COLO668 (cell line): ENCODE data around the gene SDHB.
A peak's percentile ranks its signal among the peaks of the same experiment; 100 is the strongest.

Source experiments
- DNase-seq: peaks from one replicate; lab custom pipeline; 2025; ENCODE audit not compliant: unreplicated experiment; lab: John Stamatoyannopoulos, UW

Gene SDHB

DNA sequence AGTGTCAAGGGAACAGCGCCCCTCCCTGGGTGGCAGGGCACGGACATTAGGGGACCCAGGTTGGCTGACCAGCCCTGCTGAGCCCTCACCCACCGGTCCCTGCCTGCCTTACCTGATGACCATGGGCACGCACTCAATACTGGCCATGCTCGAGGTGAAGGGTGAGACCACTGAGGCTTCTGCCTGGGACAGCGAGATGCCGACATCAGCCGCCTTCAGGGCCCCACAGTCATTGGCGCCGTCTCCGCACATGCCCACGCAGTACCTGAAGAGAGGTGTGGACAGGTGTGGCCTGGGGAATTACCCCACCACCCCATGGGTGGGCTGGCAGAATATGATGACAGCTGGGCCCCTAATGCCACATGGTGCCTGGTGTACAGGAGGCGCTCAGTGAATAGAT, 65.6 kb downstream of the SDHB start:
- DNase-seq, result no peak

DNA sequence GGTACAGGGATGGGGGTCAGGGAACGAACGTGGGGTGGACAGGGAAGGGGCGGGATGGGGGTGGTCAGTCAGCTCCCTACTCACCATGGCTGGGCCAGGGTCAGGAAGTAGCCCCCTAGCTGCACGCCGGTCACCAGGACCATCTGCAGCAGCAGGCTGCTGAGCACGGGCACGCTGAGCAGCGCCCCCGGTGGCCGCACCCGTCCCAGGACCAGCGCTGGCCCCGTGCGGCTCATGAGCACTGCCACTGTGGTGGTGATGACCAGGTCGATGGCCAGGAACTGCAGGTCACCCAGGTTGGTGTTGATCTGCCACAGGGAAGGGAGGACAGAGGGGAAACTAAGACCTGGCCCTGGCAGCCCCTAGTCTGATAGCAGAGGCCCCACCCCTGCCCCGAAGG, 66.9 kb downstream of the SDHB start:
- DNase-seq, result peak; percentile 16

GRCh38 chr1:16986560-16986959, 67.3 kb downstream of the SDHB start:
- DNase-seq, result no peak

GRCh38 chr1:16986113-16986512, 67.7 kb downstream of the SDHB start:
- no peak for DNase-seq

- no peak for DNase-seq
These were observed 69.1 kb downstream of the SDHB start for GRCh38 chr1:16984717-16985116.

- no peak for DNase-seq
These were observed 70.2 kb downstream of the SDHB start for GRCh38 chr1:16983649-16984048.

DNA sequence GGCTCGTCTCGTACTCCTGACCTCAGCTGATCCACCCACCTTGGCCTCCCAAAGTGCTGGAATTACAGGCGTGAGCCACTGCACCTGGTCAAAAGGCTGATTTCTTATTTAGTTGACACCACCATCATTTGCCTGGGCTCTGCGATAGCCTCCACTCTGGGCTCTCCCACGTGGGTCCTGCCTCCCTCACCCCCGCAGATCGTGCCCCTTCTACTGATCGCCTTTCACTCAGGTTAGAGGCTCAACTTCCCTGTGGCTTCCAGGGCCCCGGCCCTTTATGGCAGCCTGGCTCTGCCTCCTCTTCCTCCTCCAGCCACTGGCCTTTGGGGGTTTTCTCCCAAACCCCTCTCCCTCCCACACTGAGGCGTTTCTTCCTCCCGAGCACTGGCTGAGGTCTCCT, 70.9 kb downstream of the SDHB start:
- no peak for DNase-seq

DNA sequence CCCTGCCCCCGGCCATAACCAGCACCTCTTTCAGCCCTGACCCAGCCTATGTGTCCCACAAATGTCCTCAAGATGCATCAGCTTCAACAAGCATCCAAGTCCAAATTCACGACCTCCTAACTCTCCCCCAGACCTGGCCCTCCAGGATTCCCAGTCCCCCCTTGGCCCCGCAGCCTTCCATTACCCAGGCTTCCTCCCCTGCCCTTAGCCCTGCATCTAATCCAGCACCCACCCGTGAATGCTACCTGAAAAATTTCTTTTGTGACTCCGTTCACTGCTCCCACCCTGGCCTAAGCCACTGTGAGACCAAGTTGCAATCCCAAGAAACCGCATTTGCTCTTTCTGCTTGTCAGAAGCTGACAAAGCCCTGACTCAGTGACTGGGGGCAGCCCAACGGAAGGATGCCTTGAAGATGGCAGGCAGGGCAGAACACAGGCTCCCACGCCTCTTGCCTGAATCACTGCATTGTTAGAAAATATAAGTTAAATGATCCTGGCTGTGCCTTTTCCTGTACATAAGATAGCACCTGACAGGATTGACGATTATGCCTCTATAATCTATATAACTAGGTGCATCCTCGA, 72.5 kb downstream of the SDHB start:
- DNase-seq, result no peak

DNA sequence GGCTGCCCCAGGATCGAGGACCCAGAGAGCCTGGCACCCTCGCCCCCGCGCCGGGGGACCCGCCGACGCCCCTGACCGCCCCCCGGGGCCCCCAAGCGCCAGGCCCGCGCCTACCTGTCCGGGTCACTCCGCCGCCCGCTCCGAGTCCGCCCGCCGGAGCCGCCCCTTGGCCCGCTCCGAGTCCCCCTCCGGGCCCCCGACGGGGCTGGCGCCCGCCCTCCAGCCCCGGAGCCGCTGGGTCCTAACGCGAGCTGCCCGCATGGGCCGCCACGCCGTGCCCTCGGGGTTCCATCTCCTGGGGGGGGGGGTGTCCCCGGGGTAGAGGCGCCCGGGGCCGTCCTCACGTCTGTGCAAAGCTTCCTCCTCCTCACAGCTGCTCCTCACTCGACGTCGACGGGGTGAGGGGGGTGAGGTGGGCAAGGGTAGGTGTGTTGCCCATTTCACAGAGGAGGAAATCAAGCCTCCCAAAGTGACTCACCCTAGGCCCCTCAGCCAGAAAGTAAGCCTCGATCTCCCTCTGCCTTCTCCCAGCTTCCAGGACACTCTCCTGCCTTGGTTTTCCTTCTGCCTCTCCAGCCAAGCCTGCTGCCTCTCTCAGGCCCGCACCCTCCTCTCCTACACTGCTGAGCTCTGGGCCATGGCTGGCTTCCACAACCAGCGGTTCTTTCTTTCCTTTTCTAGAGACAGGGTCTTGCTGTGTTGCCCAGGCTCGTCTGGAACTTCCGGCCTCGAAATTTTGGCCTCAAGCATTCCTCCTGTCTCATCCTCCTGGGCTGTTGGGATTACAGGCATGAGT, 73.2 kb downstream of the SDHB start, which contains the start of gene MFAP2:
Gene MFAP2, minus strand, starts transcription at position 148 of the 796 bp plus-strand sequence. CDS start 2,347 bp downstream, outside the sequence.
- no peak for DNase-seq

- DNase-seq, result no peak
These were observed 74.1 kb downstream of the SDHB start for GRCh38 chr1:16979475-16980327.

DNA sequence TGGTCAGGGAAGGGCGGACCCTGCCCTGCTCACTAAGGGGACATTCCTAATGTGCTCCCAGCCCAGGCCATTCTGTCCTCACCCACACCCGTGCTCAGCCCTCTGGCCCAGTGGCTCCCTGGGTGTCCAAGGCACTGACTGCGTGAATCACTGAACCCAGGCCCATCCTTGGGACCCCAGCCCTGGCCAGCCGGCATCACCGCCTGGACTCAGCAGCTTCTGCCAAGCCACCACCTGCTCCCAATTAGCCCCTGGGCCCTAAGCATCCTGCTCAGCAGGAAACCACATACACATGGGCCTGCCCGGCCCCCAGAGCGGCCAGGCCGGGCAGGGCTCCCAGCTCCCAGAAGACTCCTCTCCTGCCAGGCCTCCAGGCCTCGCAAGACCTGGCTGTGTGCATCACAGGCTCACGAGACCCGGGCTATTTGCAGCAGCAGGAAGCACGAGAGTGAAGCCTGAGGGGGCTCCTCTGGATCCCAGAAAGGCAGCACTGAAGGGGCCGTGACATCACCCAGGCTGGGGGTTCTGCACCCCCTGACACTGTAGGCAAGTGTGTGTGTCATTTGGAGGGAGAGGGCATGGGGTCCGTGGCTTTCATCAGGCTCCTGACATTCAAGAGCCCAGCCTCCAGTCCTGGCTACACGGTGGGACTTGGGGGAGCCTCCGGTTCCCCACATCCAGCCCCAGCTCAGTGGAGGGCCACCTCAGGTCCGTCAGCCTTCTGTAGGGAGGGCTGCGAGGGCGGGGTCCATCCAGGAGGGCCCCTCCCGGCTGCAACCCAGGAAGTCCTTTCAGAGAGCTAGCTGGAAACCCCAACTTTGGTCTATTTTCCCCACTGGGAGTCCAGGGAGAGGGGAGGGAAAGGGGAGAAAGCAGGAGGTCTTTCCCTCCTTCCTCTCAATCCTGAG, 75.0 kb downstream of the SDHB start:
- no peak for DNase-seq

DNA sequence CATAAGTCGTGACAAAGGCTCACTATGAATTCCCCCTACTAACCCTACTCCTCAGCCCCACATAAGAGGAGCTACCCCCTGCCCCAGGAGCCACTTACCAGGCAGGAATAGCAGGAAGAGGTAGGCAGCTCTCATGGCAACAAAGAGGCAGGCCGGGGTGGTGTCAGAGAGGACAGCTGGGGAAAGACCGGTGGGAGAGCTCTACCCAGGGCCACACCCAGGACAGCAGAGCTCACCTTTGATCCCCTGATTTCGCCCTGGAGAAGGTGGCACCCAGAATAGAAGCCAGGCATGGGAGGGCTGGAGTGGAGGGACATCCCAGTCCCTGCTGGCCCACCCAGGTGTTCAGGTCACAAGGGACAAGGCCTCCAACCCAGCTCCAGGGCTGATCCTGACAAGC, 75.7 kb downstream of the SDHB start:
- DNase-seq, result no peak

- no peak for DNase-seq
These were observed 76.5 kb downstream of the SDHB start for GRCh38 chr1:16977377-16977776.

DNA sequence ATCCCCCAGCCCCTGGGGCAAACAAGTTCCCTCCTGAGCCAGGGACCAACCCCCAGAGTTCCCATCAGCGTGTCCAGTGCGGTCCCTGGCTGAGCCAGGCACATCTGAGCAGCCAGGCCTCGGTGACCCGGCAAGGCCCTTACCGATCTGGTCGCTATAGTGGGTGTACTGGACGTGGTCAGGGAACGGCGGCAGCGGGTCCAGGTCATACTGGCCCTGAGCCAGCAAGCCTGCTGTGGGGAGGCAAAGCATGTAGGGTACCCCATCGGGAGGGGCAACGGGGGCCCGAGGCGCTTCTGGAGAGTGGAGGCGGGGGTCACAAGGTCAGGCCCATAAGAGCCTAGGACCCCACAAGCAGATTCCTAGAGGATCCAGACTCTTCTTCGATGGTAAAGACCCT, 76.9 kb downstream of the SDHB start:
- no peak for DNase-seq

GRCh38 chr1:16975838-16976237, 78.0 kb downstream of the SDHB start:
- no peak for DNase-seq

DNA sequence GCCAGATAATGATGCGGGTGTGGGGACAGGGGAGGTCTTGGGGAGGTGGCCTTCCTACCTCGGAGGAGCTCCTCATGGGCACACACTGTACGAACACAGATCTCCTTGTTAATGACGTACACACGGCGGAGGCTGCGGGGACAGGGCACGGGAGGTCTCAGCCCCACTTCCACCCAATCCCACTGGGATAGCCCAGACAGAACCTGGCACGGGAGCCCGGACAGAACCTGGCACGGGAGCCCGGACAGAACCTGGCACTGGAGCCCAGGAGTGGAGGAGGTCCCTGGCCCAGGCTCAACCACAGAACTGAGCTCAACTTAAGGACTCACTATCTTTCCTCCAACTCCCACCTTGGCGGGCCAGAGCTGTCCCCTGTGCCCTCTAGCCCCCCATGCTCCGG, 78.6 kb downstream of the SDHB start:
- DNase-seq, result no peak

GRCh38 chr1:16973215-16973614, 80.6 kb downstream of the SDHB start:
- no peak for DNase-seq

DNA sequence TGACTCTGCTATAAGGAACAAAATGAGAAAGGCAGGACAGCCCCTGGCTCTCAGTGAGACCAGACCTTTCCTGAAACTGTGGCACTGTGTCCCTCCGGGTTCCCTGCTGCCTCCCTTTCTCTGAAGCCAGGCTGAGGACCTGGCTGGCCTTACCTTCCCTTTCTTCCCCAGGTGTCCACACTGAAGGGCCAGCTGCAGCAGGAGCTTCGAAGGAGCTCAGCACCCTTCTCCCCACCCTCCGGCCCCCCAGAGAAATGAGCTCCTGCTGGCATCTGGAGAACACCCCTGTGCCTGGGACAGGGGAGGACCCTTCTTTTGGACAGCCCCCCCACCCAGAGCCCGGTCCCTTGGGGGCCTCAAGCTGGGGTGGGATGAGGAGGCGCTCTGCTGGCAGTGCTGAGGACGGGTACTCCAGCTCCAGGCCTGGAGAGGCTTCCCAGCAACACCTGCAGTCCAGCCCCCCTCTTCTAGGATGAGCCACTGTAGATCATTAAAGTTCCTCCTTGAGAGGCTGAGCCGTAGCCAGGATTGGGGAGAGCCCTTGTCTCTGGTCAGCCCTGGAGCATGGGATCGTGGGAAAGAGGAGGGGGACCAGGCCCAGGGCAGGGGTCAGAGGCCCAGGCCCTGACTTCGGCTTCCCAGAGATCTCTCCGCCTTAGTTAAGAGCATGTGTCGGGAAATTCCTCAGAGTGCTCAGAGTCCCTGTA, 81.5 kb downstream of the SDHB start:
- DNase-seq, result no peak

GRCh38 chr1:16971341-16972188, 82.3 kb downstream of the SDHB start:
- peak; percentile 67 for DNase-seq
